H1 (cell line): ENCODE results near the gene PTPRG. TPM values are rescaled to one million over a fixed set of nuclear protein-coding genes. Genes with fewer than 3 reads are reported as not detected.

Experiments used
- EZH2 ChIP-seq: fragments of 200-600 bp; sonication (generic); IDR thresholded peaks from 2 replicates; pipeline ENCODE4 v1.7.1; 2012; ENCODE audit warnings: low read depth, mild to moderate bottlenecking, moderate library complexity, low read length, inconsistent platforms; ENCODE audit not compliant: severe bottlenecking
- SIRT6 ChIP-seq: IDR thresholded peaks from one replicate; pipeline ENCODE4 v1.7.1; 2012; ENCODE audit warnings: low read length, inconsistent platforms
- SP2 ChIP-seq: IDR thresholded peaks from 2 replicates; pipeline ENCODE4 v1.6.1; 2012; ENCODE audit warnings: mild to moderate bottlenecking, low read length, inconsistent platforms
- polyA plus RNA-seq, 7 experiments: library from polyadenylated mRNA; depleted of rRNA in 3 of 7; stranded (reverse) in 5 of 7; unstranded in 2 of 7; fragments of >200 nt in 5 of 7; fragments of 200-250 nt in 2 of 7; gene quantifications; 1 replicate in 5 of 7; 2 replicates in 1 of 7; 4 replicates in 1 of 7; pipeline versions ENCODE4 v1.2.1 to v1.2.3, GENCODE V29; 2011 to 2013; ENCODE audit warnings: missing spikeins in 2 of 7, mixed read lengths in 2 of 7
- total RNA-seq: library from RNA; stranded (reverse); fragmentation: NEBNext Ultra II Directional; extraction: Animal tissue kit (Norgen Biotek cat#: 25700); gene quantifications from 2 replicates; pipeline ENCODE4 v1.2.1, GENCODE V29; 2021

PTPRG gene
- total and polyA plus RNA-seq, 2 of the 8 experiments (the other 6 are each of a cell fraction or from before 2014, with no cell fraction given): 23.3 to 96.2 TPM

DNA sequence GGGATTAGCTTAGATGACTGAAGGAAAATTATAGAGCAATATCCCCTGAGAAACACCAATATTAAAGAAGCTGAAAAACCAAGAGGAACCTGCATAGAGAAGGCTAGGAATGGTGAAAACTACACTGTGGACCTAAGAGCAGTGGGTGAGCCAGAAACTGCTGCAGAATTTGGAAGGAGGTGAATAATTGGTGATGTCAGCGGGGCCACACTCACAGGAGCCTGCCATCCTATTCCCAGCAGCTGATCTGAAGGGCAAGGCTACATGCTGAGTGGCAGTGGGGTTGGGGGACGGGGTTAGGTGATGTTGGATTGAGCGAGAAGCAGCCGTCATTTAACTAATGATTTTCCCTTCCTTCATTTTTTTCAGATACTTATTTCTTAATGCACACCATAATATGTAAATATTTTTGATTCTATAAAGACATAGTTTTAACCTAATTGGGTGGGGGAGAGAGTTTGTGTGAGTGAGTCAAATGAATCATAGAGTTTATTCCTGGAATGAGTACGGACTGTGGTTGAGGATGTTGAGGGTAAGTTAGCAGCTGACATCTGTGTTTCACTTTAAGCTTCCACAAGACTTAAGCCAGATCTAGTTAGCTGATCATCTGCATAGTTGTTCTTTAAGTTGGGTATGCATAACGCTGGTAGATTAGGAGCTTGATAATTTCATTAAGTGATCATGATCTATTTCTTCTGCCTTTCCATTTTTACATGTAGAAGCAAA, 222.8 kb downstream of the PTPRG start (continued):
- TF ChIP-seq SIRT6: no peak
- no peak for TF ChIP-seq SP2
- TF ChIP-seq EZH2: no peak
- TF ChIP-seq, all 59 proteins: peak for 0
